Caco-2 (cell line): ENCODE data around the gene GALR2. TPM values are rescaled to one million over a fixed set of nuclear protein-coding genes. Genes with fewer than 3 reads are reported as not detected.

Experiments used
- BruUV-seq: library from RNA; stranded (reverse); fragments of 400-500 nt; replicated peaks from 2 replicates; lab custom pipeline; 2021; lab: Mats Ljungman, UMichigan
- CTCF ChIA-PET: fragments of 300-600 bp; sonication (Branson Sonifier 250); formaldehyde crosslinking; loops from one replicate; lab custom pipeline; 2022; ENCODE audit warnings: antibody characterized with exemption; lab: Charles Lee
- POLR2A ChIA-PET: fragments of 300-600 bp; sonication (Branson Sonifier 250); formaldehyde crosslinking; loops from one replicate; lab custom pipeline; 2022; ENCODE audit warnings: antibody characterized with exemption; lab: Charles Lee
- DNase-seq, 2 experiments: peaks; one replicate each; pipeline versions ENCODE4 v3.0.0 to v3.0.0-alpha.2; 2020 to 2022
- H3K27me3 ChIP-seq: replicated peaks from 2 replicates; pipeline ENCODE4 v1.6.0; 2011; ENCODE audit warnings: low read length; ENCODE audit not compliant: control insufficient read depth, insufficient read depth
- H3K36me3 ChIP-seq: 2 replicates; pipeline ENCODE4 v1.5.1; 2011; ENCODE audit warnings: low read length; ENCODE audit not compliant: control insufficient read depth, insufficient read depth
- H3K4me1 ChIP-seq: fragments of 250-450 bp; sonication (Bioruptor Pico); 2 replicates; pipeline ENCODE4 v1.5.1; 2020; ENCODE audit warnings: mild to moderate bottlenecking
- H3K4me3 ChIP-seq: 2 replicates; pipeline ENCODE4 v1.5.1; 2011; ENCODE audit warnings: low read depth, mild to moderate bottlenecking, control low read depth, low read length
- H3K9me3 ChIP-seq: fragments of 250-450 bp; sonication (Bioruptor Pico); 2 replicates; pipeline ENCODE4 v1.5.1; 2020; ENCODE audit warnings: mild to moderate bottlenecking, moderate library complexity
- H3K27ac Mint-ChIP-seq: one replicate; pipeline ENCODE4 v1.8.0; 2022; ENCODE audit warnings: mixed read lengths; ENCODE audit not compliant: unreplicated experiment
- H3K27me3 Mint-ChIP-seq: one replicate; pipeline ENCODE4 v1.8.0; 2022; ENCODE audit warnings: mixed read lengths; ENCODE audit not compliant: insufficient read depth, unreplicated experiment
- H3K36me3 Mint-ChIP-seq: one replicate; pipeline ENCODE4 v1.8.0; 2022; ENCODE audit warnings: mild to moderate bottlenecking, mixed read lengths; ENCODE audit not compliant: insufficient read depth, unreplicated experiment
- H3K4me1 Mint-ChIP-seq: one replicate; pipeline ENCODE4 v1.8.0; 2022; ENCODE audit warnings: low read depth, mixed read lengths; ENCODE audit not compliant: unreplicated experiment
- H3K4me3 Mint-ChIP-seq: one replicate; pipeline ENCODE4 v1.8.0; 2022; ENCODE audit warnings: mild to moderate bottlenecking, moderate library complexity, mixed read lengths; ENCODE audit not compliant: unreplicated experiment
- H3K9me3 Mint-ChIP-seq: one replicate; pipeline ENCODE4 v1.8.0; 2022; ENCODE audit warnings: mixed read lengths; ENCODE audit not compliant: unreplicated experiment
- intact Hi-C: fragments of 100-400 bp; cut with micrococcal nuclease; formaldehyde crosslinking; loops from one replicate; pipeline ENCODE4 v1.10.0; 2022; ENCODE audit not compliant: unreplicated experiment
- total RNA-seq: library from RNA; stranded (reverse); gene quantifications from 2 replicates; pipeline ENCODE4 v1.2.3, GENCODE V29; 2022
- TF ChIP-seq, protein P1 (sequence below), 2 experiments: fragments of 200-600 bp in 1 of 2; IDR thresholded peaks; 1 replicate in 1 of 2; 2 replicates in 1 of 2; pipeline versions ENCODE4 v1.5.1 to v1.8.0; 2011 to 2022; ENCODE audit warnings: antibody characterized with exemption in 1 of 2, control low read depth in 1 of 2, inconsistent platforms in 1 of 2, low read depth in 1 of 2, low read length in 1 of 2, mild to moderate bottlenecking in 1 of 2, moderate library complexity in 1 of 2; ENCODE audit not compliant: insufficient read depth in 1 of 2, severe bottlenecking in 1 of 2, unreplicated experiment in 1 of 2

Gene GALR2
- total RNA-seq, 1 experiment from 2014 or later, result 0.50 TPM

DNA sequence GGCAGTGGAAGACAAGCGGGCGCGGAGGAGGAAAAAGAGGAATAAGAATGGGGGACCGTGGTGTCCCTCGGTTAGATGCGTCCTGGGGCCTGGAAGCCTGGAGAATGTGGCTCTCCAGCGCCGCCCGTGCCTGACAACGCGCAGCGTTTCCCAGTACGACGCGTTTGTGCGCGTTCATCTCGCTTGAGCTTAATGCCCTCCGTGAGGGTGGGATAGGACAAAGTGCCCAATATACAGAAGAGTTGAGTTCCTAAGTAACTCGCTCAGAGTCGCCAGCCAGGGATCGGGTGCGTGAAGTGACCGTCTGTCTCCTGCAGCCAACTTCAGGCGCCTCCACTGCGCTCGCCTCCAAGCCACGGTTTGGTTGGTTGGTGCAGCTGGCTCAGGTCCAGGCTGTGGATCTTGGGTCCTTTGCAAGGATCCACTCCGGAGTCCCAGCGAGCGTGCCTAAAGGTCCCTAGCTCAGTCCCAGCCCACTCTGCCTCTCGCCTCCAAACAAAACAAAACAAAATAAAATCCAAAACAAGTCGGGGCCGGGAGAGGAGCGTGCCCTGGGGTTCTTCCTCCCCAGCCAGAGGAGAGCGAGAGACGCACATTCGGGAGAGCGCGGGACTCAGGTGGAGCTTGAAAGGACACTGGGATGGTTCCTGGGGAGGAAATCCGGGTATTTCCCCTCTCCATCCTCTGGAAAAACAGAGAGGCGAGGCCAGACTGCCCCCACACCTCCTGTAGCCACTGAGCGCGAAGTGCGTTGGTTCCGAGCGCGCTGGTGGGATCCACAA, 974 bp downstream of the GALR2 start:
- Histone ChIP-seq H3K9me3 (no peaks in the 10 kb centered on the region), H3K27me3 (no peaks in the 10 kb centered on the region; the same call in none of the 2 replicates), H3K4me3 (no peak overlapping the region), H3K4me1 (0 out of 2 replicates have a peak, but pooled peaks cover 5% of the 10 kb centered on the region), H3K36me3 (no peaks in the 10 kb centered on the region)
- DNase-seq, result peak in 1 of 2 experiments; percentile 42
- H3K4me3 Mint-ChIP-seq, result peak overlapping the region; percentile 78
- peaks cover 9% of the 10 kb centered on the region for H3K4me1 Mint-ChIP-seq
- CTCF ChIA-PET, result interaction anchor here (0.6 to 0.9 kb wide), 2 partner anchors 61 to 106 kb away, joined by 3 read pairs; no protein-coding TSS in a partner anchor
- H3K9me3 Mint-ChIP-seq, result no peaks in the 10 kb centered on the region
- intact Hi-C loops, result loop anchor here (2.0 kb wide), 1 partner anchor 71 kb away; no protein-coding TSS in a partner anchor
- POLR2A ChIA-PET, result interaction anchor here (0.6 kb wide), 1 partner anchor 249 kb away, joined by 3 read pairs; no protein-coding TSS in a partner anchor
- H3K36me3 Mint-ChIP-seq, result peaks cover 58% of the 10 kb centered on the region
- TF ChIP-seq, protein P1, sequence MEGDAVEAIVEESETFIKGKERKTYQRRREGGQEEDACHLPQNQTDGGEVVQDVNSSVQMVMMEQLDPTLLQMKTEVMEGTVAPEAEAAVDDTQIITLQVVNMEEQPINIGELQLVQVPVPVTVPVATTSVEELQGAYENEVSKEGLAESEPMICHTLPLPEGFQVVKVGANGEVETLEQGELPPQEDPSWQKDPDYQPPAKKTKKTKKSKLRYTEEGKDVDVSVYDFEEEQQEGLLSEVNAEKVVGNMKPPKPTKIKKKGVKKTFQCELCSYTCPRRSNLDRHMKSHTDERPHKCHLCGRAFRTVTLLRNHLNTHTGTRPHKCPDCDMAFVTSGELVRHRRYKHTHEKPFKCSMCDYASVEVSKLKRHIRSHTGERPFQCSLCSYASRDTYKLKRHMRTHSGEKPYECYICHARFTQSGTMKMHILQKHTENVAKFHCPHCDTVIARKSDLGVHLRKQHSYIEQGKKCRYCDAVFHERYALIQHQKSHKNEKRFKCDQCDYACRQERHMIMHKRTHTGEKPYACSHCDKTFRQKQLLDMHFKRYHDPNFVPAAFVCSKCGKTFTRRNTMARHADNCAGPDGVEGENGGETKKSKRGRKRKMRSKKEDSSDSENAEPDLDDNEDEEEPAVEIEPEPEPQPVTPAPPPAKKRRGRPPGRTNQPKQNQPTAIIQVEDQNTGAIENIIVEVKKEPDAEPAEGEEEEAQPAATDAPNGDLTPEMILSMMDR (IDR thresholded peaks at IDR 0.05; ENCODE audit: insufficient read depth in 1 of 2, low read depth in 1 of 2, low read length in 1 of 2, severe bottlenecking in 1 of 2, unreplicated experiment in 1 of 2), result peak in 1 of 2 experiments; percentile 33
- peaks cover 21% of the 10 kb centered on the region for H3K27me3 Mint-ChIP-seq
- H3K27ac Mint-ChIP-seq, result peak overlapping the region; percentile 73
- no TSS peak for BruUV-seq

DNA sequence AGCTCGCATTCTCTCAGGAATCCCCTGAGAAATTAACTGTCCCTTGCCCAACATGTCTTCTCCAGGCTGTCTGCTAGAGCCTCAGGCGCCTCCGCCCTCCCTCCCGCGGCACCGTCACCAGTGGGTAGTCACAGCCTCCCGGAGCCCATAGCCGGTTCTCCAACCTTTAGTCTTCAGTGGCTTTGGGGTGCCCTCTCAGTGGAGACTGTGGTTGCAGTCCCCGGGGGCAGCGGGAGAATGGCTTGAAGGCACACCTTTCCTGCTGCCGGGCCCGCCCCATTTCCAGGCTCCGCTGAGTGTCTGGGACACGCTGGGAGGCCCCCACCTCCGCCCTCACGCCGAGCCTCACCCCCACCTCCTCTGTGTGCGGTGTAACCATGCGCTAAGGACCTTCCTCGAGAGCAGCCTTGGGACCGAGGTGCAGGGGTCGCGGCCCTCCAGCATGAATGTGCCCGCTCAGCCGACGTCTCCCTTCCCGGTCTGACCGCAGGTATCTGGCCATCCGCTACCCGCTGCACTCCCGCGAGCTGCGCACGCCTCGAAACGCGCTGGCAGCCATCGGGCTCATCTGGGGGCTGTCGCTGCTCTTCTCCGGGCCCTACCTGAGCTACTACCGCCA, 1.7 kb downstream of the GALR2 start:
- CTCF ChIA-PET, result no interaction called here
- Mint-ChIP-seq H3K27me3 (peaks cover 21% of the 10 kb centered on the region), H3K27ac (no peak overlapping the region), H3K4me1 (peaks cover 9% of the 10 kb centered on the region), H3K4me3 (peak overlapping the region; percentile 78), H3K9me3 (no peaks in the 10 kb centered on the region), H3K36me3 (peaks cover 64% of the 10 kb centered on the region)
- no peaks in the 10 kb centered on the region for H3K9me3 ChIP-seq
- intact Hi-C loops, result no loop called here
- POLR2A ChIA-PET, result no interaction called here
- no TSS peak for BruUV-seq
- H3K36me3 ChIP-seq, result no peaks in the 10 kb centered on the region
- H3K27me3 ChIP-seq, result no peaks in the 10 kb centered on the region; the same call in none of the 2 replicates
- H3K4me3 ChIP-seq, result no peak overlapping the region
- 0 out of 2 replicates have a peak, but pooled peaks cover 2% of the 10 kb centered on the region for H3K4me1 ChIP-seq
- no peak for DNase-seq
- TF ChIP-seq, protein P1 (IDR thresholded peaks at IDR 0.05; ENCODE audit: insufficient read depth in 1 of 2, low read depth in 1 of 2, low read length in 1 of 2, severe bottlenecking in 1 of 2, unreplicated experiment in 1 of 2), result no peak
